Choroid plexus epithelial cell (primary cell): Measurements from ENCODE around the gene MUC7.
A peak's percentile ranks its signal among the peaks of the same experiment; 100 is the strongest.

ENCODE experiments used
- DNase-seq: peaks from one replicate; pipeline ENCODE4 v3.0.0-alpha.2; 2010; ENCODE audit warnings: low read depth
- H3K4me3 ChIP-seq: 2 replicates; pipeline ENCODE4 v1.5.1; 2011; ENCODE audit warnings: low read depth, mild to moderate bottlenecking, control low read depth, low read length, moderate library complexity
- TF ChIP-seq, protein P1 (sequence below): conservative IDR thresholded peaks from 2 replicates; pipeline ENCODE4 v1.5.1; 2011; ENCODE audit warnings: low read depth, mild to moderate bottlenecking, control low read depth, inconsistent platforms, low read length, moderate library complexity

Gene MUC7

DNA sequence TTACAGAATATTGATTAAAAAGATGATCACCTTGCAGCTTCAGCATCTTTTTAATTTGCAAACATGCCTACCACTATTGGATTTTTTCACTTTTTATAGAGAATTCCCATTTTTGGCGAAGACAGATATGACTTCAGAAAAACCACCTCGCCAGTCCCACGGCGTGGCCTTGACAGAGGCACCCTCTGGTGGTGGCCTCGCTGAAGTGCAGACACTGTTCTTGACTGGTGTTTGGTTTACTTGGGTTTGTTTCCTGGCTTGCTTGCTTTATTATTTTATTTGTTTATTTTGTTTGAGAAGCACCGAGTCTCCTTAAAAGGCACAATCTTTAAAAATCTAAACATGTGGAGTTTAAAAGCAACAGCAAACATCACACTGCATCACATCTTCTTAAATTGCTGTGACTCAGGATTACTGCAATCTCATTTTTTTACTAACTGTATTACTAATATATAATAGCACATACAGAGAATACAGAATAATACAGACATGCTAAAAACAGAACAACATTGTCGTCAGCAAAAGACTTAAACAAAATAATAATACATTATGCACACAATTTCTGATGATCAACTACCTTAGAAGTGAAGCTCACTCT lies 33.3 kb downstream of the MUC7 start:
- no peak overlapping the region for H3K4me3 ChIP-seq
- DNase-seq, result peak; percentile 75
- TF ChIP-seq, protein P1, sequence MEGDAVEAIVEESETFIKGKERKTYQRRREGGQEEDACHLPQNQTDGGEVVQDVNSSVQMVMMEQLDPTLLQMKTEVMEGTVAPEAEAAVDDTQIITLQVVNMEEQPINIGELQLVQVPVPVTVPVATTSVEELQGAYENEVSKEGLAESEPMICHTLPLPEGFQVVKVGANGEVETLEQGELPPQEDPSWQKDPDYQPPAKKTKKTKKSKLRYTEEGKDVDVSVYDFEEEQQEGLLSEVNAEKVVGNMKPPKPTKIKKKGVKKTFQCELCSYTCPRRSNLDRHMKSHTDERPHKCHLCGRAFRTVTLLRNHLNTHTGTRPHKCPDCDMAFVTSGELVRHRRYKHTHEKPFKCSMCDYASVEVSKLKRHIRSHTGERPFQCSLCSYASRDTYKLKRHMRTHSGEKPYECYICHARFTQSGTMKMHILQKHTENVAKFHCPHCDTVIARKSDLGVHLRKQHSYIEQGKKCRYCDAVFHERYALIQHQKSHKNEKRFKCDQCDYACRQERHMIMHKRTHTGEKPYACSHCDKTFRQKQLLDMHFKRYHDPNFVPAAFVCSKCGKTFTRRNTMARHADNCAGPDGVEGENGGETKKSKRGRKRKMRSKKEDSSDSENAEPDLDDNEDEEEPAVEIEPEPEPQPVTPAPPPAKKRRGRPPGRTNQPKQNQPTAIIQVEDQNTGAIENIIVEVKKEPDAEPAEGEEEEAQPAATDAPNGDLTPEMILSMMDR, result peak; percentile 99

- H3K4me3 ChIP-seq, result no peak overlapping the region
- TF ChIP-seq, protein P1, result no peak
- peak; percentile 15 for DNase-seq
These were observed 36.8 kb downstream of the MUC7 start for GRCh38 chr4:70508801-70509200.

- no peak overlapping the region for H3K4me3 ChIP-seq
- peak; percentile 2 for DNase-seq
- TF ChIP-seq, protein P1, result no peak
These were observed 39.4 kb downstream of the MUC7 start for GRCh38 chr4:70511365-70511764.

GRCh38 chr4:70515367-70516250 lies 43.6 kb downstream of the MUC7 start:
- H3K4me3 ChIP-seq, result no peak overlapping the region
- DNase-seq, result peak; percentile 8
- TF ChIP-seq, protein P1, result no peak

DNA sequence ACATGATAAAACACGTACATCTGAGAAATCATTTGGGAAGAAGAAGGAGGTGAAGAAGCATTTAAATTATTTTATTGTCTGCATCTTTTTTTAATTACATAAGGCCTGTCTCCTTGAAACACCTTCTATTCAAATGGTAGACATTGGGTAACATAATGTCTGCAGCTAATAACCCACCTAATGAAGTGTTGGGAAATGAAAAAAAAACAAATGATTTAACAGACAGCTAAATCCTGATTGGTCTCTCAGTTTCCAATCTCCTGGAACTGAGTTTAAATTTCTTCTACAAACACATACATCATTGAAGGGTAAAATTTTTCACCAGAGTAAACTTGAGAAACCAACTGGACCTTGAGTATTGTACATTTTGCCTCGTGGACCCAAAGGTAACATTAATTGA lies 46.3 kb downstream of the MUC7 start, which contains the start of gene AMTN:
Gene AMTN, plus strand, starts transcription at position 301 of the 400 bp plus-strand sequence. CDS start 209 bp downstream, outside the sequence.
- no peak within 1 kb of the TSS for H3K4me3 ChIP-seq
- TF ChIP-seq, protein P1, result no peak
- DNase-seq, result no peak

DNA sequence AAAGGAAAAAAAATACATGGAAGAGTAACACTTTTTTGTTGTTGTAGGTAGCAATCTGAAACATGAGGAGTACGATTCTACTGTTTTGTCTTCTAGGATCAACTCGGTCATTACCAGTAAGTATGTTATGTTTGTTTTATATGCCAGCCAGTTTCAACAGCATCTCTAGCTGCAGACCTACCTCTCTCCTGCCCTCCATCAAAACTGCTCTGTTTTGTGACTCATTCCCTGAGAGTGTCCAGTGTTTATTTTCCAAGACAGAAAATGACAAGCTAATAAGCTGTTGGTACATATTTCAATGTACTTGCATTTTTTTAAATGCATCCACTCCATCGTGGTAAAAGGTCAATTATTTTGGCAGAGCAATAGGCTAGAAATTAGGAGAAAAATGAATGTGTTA lies 46.7 kb downstream of the MUC7 start:
- no peak overlapping the region for H3K4me3 ChIP-seq
- TF ChIP-seq, protein P1, result no peak
- DNase-seq, result peak; percentile 2
